B cell (primary cell): ENCODE data around the gene UBXN10. TPM values are rescaled to one million over a fixed set of nuclear protein-coding genes. Genes with fewer than 3 reads are reported as not detected.

ENCODE experiments used
- ATAC-seq: fragments of 200-7000 bp; cut with Tn5 transposase; one replicate; pipeline ENCODE4 v1.10.0; 2021; ENCODE audit warnings: low read depth, mild to moderate bottlenecking, moderate number of reproducible peaks, moderate library complexity
- CTCF ChIA-PET: fragments of 350-600 bp; sonication (Branson Sonifier 250); formaldehyde crosslinking; loops from one replicate; lab custom pipeline; 2021; ENCODE audit warnings: antibody characterized with exemption, inconsistent platforms; lab: Charles Lee
- POLR2A ChIA-PET: fragments of 350-600 bp; sonication (Branson Sonifier 250); formaldehyde crosslinking; loops from one replicate; lab custom pipeline; 2021; ENCODE audit warnings: antibody characterized with exemption; lab: Charles Lee
- DNase-seq: peaks from one replicate; pipeline ENCODE4 v3.0.0; 2013
- H2AFZ ChIP-seq: 2 replicates; pipeline ENCODE4 v1.6.1; 2012; ENCODE audit warnings: mild to moderate bottlenecking, low read depth, low read length; ENCODE audit not compliant: insufficient read depth, poor library complexity, severe bottlenecking
- H3K27ac ChIP-seq, 2 donors: 1 replicate in 1 of 2; 2 replicates in 1 of 2; pipeline ENCODE4 v1.5.1; 2012 to 2013; ENCODE audit warnings: low read length in 2 of 2, mild to moderate bottlenecking in 2 of 2, moderate library complexity in 1 of 2
- H3K27me3 ChIP-seq, 4 experiments: fragments of 200-600 bp in 1 of 4; sonication (generic) in 1 of 4; replicated peaks in 1 of 4; 1 replicate in 2 of 4; 2 replicates in 2 of 4; pipeline versions ENCODE4 v1.6.1 to v1.7.0; 2013 to 2016; ENCODE audit warnings: low read length in 3 of 4, mild to moderate bottlenecking in 2 of 4, mixed read lengths in 1 of 4, moderate library complexity in 1 of 4; ENCODE audit not compliant: insufficient read depth in 4 of 4, control insufficient read depth in 3 of 4; ENCODE audit errors: control extremely low read depth in 1 of 4
- H3K36me3 ChIP-seq, 2 experiments: replicated peaks in 1 of 2; 1 replicate in 1 of 2; 2 replicates in 1 of 2; pipeline versions ENCODE4 v1.6.1 to v1.7.1; 2013; ENCODE audit warnings: low read length in 1 of 2; ENCODE audit not compliant: insufficient read depth in 2 of 2, control insufficient read depth in 1 of 2; ENCODE audit errors: control extremely low read depth in 1 of 2, extremely low read depth in 1 of 2
- H3K4me1 ChIP-seq, 2 donors: fragments of 200-600 bp in 1 of 2; sonication (generic) in 1 of 2; 1 replicate in 1 of 2; 2 replicates in 1 of 2; pipeline versions ENCODE4 v1.5.1 to v1.6.1; 2013 to 2017; ENCODE audit warnings: low read length in 2 of 2; ENCODE audit not compliant: control insufficient read depth in 2 of 2, insufficient read depth in 2 of 2
- H3K4me2 ChIP-seq: replicated peaks from 2 replicates; pipeline ENCODE3; 2012; ENCODE audit warnings: mild to moderate bottlenecking, low read depth, low read length; ENCODE audit not compliant: poor library complexity, severe bottlenecking
- H3K4me3 ChIP-seq, 5 experiments: fragments of 200-600 bp in 1 of 5; sonication (generic) in 1 of 5; 1 replicate in 3 of 5; 2 replicates in 2 of 5; pipeline versions ENCODE4 v1.5.1 to v1.7.0; 2011 to 2016; ENCODE audit warnings: low read length in 4 of 5, mild to moderate bottlenecking in 4 of 5, low read depth in 2 of 5, control low read depth in 1 of 5, moderate library complexity in 1 of 5; ENCODE audit not compliant: insufficient read depth in 1 of 5; ENCODE audit errors: control extremely low read depth in 1 of 5, extremely low read depth in 1 of 5
- H3K79me2 ChIP-seq: fragments of 200-600 bp; sonication (generic); one replicate; pipeline ENCODE4 v1.6.0; 2016; ENCODE audit warnings: low read length; ENCODE audit not compliant: control insufficient read depth, insufficient read depth
- H3K9ac ChIP-seq: fragments of 200-600 bp; sonication (generic); 2 replicates; pipeline ENCODE4 v1.6.1; 2017; ENCODE audit warnings: mild to moderate bottlenecking, low read length, moderate library complexity
- H3K9me3 ChIP-seq, 3 donors: one replicate each; pipeline versions ENCODE4 v1.6.1 to v1.7.1; 2013; ENCODE audit warnings: low read length in 2 of 3; ENCODE audit not compliant: control insufficient read depth in 2 of 3, insufficient read depth in 1 of 3; ENCODE audit errors: control extremely low read depth in 1 of 3
- H4K20me1 ChIP-seq: 2 replicates; pipeline ENCODE4 v1.6.0; 2012; ENCODE audit warnings: mild to moderate bottlenecking, low read length; ENCODE audit not compliant: insufficient read depth, control insufficient read depth, poor library complexity, severe bottlenecking
- H3K27ac Mint-ChIP-seq: one replicate; pipeline ENCODE4 v1.8.0; 2021; ENCODE audit warnings: mixed read lengths
- H3K27me3 Mint-ChIP-seq: one replicate; pipeline ENCODE4 v1.8.0; 2021; ENCODE audit warnings: mixed read lengths
- H3K4me1 Mint-ChIP-seq: one replicate; pipeline ENCODE4 v1.8.0; 2021; ENCODE audit warnings: mixed read lengths
- H3K4me3 Mint-ChIP-seq: one replicate; pipeline ENCODE4 v1.8.0; 2021; ENCODE audit warnings: mixed read lengths
- H3K9me3 Mint-ChIP-seq: one replicate; pipeline ENCODE4 v1.8.0; 2022; ENCODE audit warnings: mixed read lengths; ENCODE audit not compliant: insufficient read depth
- EZH2 ChIP-seq: IDR thresholded peaks from 2 replicates; pipeline ENCODE4 v1.6.1; 2012; ENCODE audit warnings: borderline replicate concordance, low read depth, mild to moderate bottlenecking, moderate library complexity, low read length; ENCODE audit not compliant: insufficient read depth, poor library complexity, severe bottlenecking
- WGBS: methylation state at CpG from one replicate; pipeline ENCODE4 v1.1.5; 2013; ENCODE audit warnings: missing lambda C conversion rate; ENCODE audit not compliant: insufficient coverage; 5-methylcytosine and 5-hydroxymethylcytosine counted together
- intact Hi-C: fragments of 100-400 bp; cut with micrococcal nuclease; formaldehyde crosslinking; loops from one replicate; pipeline ENCODE4 v1.10.0; 2022
- polyA plus RNA-seq: library from polyadenylated mRNA; depleted of rRNA; stranded (reverse); fragments of >200 nt; gene quantifications from 2 replicates; pipeline ENCODE4 v1.2.3, GENCODE V29; 2012
- total RNA-seq, 2 donors: library from RNA; stranded (reverse); fragments of 120-200 nt in 1 of 2; gene quantifications; 1 replicate in 1 of 2; 2 replicates in 1 of 2; pipeline versions ENCODE4 v1.2.3 to v1.2.4, GENCODE V29; 2013 to 2022
- TF ChIP-seq, protein P1 (sequence below): fragments of 200-600 bp; IDR thresholded peaks from one replicate; pipeline ENCODE4 v1.8.0; 2022; ENCODE audit warnings: antibody characterized with exemption, mild to moderate bottlenecking

Gene UBXN10
- total and polyA plus RNA-seq, 2 donors (not counting 1 experiment from before 2014, with no cell fraction given), result 0.07 to 0.25 TPM

DNA sequence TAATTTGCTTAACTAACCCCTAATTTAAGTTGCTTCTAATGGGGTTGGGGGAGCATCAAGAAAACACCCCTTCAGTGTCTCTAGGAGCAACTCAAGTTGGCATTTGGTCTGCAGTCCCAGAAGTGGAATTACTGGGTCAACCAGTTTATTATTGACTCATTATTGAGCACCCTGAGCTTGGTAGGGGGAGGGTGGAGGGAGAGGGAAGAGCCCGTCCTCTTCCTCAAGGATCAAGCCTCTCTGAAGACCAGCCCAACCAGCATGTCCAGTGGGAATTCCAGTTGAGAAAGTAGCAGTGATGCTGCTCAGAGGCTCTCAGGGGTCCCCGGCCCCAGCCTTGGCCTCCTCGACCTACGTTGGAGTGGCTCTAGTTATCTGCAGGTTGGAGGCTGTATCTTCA lies 48.8 kb upstream of the UBXN10 start:
- H3K36me3 ChIP-seq, result no peaks in the 10 kb centered on the region
- no peak overlapping the region for H3K27ac Mint-ChIP-seq
- TF ChIP-seq, protein P1, sequence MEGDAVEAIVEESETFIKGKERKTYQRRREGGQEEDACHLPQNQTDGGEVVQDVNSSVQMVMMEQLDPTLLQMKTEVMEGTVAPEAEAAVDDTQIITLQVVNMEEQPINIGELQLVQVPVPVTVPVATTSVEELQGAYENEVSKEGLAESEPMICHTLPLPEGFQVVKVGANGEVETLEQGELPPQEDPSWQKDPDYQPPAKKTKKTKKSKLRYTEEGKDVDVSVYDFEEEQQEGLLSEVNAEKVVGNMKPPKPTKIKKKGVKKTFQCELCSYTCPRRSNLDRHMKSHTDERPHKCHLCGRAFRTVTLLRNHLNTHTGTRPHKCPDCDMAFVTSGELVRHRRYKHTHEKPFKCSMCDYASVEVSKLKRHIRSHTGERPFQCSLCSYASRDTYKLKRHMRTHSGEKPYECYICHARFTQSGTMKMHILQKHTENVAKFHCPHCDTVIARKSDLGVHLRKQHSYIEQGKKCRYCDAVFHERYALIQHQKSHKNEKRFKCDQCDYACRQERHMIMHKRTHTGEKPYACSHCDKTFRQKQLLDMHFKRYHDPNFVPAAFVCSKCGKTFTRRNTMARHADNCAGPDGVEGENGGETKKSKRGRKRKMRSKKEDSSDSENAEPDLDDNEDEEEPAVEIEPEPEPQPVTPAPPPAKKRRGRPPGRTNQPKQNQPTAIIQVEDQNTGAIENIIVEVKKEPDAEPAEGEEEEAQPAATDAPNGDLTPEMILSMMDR, result no peak
- peaks cover 0 to 4% (median 0%) of the 10 kb centered on the region in 3 donors for H3K9me3 ChIP-seq
- H3K4me2 ChIP-seq, result no peak overlapping the region
- no peaks in the 10 kb centered on the region for H4K20me1 ChIP-seq
- ChIA-PET CTCF (no interaction called here), POLR2A (no interaction called here)
- H3K9ac ChIP-seq, result no peak overlapping the region
- ATAC-seq, result no peak
- H3K4me1 Mint-ChIP-seq, result no peaks in the 10 kb centered on the region
- DNase-seq, result no peak
- WGBS, result 95% methylated on average over 3 of the region's 4 CpGs
- no peak overlapping the region for H2AFZ ChIP-seq
- H3K27me3 ChIP-seq, result peaks cover 0 to 6% (median 0%) of the 10 kb centered on the region in 4 experiments
- H3K27me3 Mint-ChIP-seq, result peaks cover 13% of the 10 kb centered on the region
- H3K4me3 Mint-ChIP-seq, result no peak overlapping the region
- H3K4me3 ChIP-seq, result no peak overlapping the region
- no peaks in the 10 kb centered on the region for H3K79me2 ChIP-seq
- no peak overlapping the region for H3K27ac ChIP-seq
- intact Hi-C loops, result no loop called here
- H3K9me3 Mint-ChIP-seq, result no peaks in the 10 kb centered on the region
- H3K4me1 ChIP-seq, result no peaks in the 10 kb centered on the region

DNA sequence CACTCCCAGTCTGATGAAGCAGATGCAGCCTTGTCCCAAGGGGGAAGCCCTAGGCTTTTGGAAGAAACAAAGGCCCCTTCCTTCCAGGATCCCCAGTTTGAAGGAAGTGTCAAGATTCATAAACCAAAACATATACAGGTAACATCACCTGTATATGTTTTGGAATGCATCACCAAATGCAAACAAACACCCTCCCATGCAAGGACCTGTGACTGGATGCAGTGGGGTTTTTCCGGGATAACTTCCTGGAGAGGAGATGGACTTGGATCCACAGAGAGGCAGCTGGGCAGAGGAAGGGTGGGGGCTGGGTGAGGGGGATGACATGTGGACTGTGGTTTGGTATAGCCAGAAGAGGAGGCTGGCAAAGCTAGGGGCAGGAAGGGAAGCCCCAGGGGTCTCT lies 48.3 kb upstream of the UBXN10 start:
- Histone ChIP-seq H3K27me3 (peaks cover 0 to 6% (median 0%) of the 10 kb centered on the region in 4 experiments), H4K20me1 (no peaks in the 10 kb centered on the region), H3K36me3 (no peaks in the 10 kb centered on the region), H3K9ac (no peak overlapping the region), H3K9me3 (peaks cover 0 to 4% (median 0%) of the 10 kb centered on the region in 3 donors), H3K27ac (no peak overlapping the region), H3K79me2 (no peaks in the 10 kb centered on the region), H3K4me3 (no peak overlapping the region), H3K4me1 (no peaks in the 10 kb centered on the region), H3K4me2 (no peak overlapping the region), H2AFZ (no peak overlapping the region)
- Mint-ChIP-seq H3K27ac (no peak overlapping the region), H3K4me1 (no peaks in the 10 kb centered on the region), H3K4me3 (no peak overlapping the region), H3K9me3 (no peaks in the 10 kb centered on the region), H3K27me3 (peaks cover 13% of the 10 kb centered on the region)
- ATAC-seq (no peak), DNase-seq (no peak)
- TF ChIP-seq, protein P1, result no peak
- TF ChIP-seq EZH2, result no peak
- intact Hi-C loops, result no loop called here
- POLR2A ChIA-PET, result no interaction called here
- WGBS, result no CpG with 5 or more reads among the region's 1 CpG
- CTCF ChIA-PET, result no interaction called here
